ENCODE measurements around the gene RPS15. TPM values are rescaled to one million over a fixed set of nuclear protein-coding genes. Genes with fewer than 3 reads are reported as not detected.
A peak's percentile ranks its signal among the peaks of the same experiment; 100 is the strongest.

RPS15 gene
- total and polyA plus RNA-seq, 2 of the 13 experiments (the other 11 are each of a cell fraction or from before 2014, with no cell fraction given), result 695 to 1,411 TPM

- TF ChIP-seq MAZ (IDR thresholded peaks at IDR 0.05; ENCODE audit: borderline replicate concordance, low read depth, low read length) (no peak), MAZ (CRISPR knock-in tag; IDR thresholded peaks at IDR 0.05; ENCODE audit: low read depth) (no peak), U2AF1 (optimal IDR thresholded peaks at IDR 0.05; ENCODE audit: low read depth, low read length) (no peak), ZBTB7B (CRISPR knock-in tag; IDR thresholded peaks at IDR 0.05) (no peak), PRPF4 (IDR thresholded peaks at IDR 0.05; ENCODE audit: low read depth, low read length, poor library complexity, severe bottlenecking) (no peak), FOXP4 (CRISPR knock-in tag; IDR thresholded peaks at IDR 0.05) (no peak), ZNF276 (CRISPR knock-in tag; IDR thresholded peaks at IDR 0.05; ENCODE audit: low read depth) (no peak), AHR (CRISPR knock-in tag; IDR thresholded peaks at IDR 0.05) (no peak), ZNF260 (CRISPR knock-in tag; IDR thresholded peaks at IDR 0.05; ENCODE audit: borderline replicate concordance, low read depth) (no peak), BHLHE40 (IDR thresholded peaks at IDR 0.05; ENCODE audit: low read length) (no peak), HNF1B (CRISPR knock-in tag; IDR thresholded peaks at IDR 0.05) (no peak), NKX3-1 (CRISPR knock-in tag; IDR thresholded peaks at IDR 0.05) (peak; percentile 29; the same call in 1 of the 2 replicates), ZNF891 (CRISPR knock-in tag; IDR thresholded peaks at IDR 0.05) (no peak)
- TF ChIP-seq, protein P1, sequence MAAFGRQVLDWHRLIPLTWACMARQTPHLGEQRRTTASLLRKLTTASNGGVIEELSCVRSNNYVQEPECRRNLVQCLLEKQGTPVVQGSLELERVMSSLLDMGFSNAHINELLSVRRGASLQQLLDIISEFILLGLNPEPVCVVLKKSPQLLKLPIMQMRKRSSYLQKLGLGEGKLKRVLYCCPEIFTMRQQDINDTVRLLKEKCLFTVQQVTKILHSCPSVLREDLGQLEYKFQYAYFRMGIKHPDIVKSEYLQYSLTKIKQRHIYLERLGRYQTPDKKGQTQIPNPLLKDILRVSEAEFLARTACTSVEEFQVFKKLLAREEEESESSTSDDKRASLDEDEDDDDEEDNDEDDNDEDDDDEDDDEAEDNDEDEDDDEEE (CRISPR knock-in tag; IDR thresholded peaks at IDR 0.05), result no peak; the same call in 1 of the 2 replicates
- TF ChIP-seq, protein P2, sequence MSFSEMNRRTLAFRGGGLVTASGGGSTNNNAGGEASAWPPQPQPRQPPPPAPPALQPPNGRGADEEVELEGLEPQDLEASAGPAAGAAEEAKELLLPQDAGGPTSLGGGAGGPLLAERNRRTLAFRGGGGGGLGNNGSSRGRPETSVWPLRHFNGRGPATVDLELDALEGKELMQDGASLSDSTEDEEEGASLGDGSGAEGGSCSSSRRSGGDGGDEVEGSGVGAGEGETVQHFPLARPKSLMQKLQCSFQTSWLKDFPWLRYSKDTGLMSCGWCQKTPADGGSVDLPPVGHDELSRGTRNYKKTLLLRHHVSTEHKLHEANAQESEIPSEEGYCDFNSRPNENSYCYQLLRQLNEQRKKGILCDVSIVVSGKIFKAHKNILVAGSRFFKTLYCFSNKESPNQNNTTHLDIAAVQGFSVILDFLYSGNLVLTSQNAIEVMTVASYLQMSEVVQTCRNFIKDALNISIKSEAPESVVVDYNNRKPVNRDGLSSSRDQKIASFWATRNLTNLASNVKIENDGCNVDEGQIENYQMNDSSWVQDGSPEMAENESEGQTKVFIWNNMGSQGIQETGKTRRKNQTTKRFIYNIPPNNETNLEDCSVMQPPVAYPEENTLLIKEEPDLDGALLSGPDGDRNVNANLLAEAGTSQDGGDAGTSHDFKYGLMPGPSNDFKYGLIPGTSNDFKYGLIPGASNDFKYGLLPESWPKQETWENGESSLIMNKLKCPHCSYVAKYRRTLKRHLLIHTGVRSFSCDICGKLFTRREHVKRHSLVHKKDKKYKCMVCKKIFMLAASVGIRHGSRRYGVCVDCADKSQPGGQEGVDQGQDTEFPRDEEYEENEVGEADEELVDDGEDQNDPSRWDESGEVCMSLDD (CRISPR knock-in tag; IDR thresholded peaks at IDR 0.05; ENCODE audit: borderline replicate concordance), result no peak
- TF ChIP-seq, protein P3, sequence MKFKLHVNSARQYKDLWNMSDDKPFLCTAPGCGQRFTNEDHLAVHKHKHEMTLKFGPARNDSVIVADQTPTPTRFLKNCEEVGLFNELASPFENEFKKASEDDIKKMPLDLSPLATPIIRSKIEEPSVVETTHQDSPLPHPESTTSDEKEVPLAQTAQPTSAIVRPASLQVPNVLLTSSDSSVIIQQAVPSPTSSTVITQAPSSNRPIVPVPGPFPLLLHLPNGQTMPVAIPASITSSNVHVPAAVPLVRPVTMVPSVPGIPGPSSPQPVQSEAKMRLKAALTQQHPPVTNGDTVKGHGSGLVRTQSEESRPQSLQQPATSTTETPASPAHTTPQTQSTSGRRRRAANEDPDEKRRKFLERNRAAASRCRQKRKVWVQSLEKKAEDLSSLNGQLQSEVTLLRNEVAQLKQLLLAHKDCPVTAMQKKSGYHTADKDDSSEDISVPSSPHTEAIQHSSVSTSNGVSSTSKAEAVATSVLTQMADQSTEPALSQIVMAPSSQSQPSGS (CRISPR knock-in tag; IDR thresholded peaks at IDR 0.05), result no peak
Observed at GRCh38 chr19:1446713-1447481, 8.7 kb downstream of the RPS15 start (continued).
